ENCODE data around the gene UBE2D1.

- TF ChIP-seq POLR2A (IDR thresholded peaks at IDR 0.05) (no peak), CTCF (IDR thresholded peaks at IDR 0.05) (no peak)
Measured at GRCh38 chr10:58385784-58386112, 50.9 kb downstream of the UBE2D1 start.

Data from sigmoid colon (tissue), 3 donors.